GM23338 (cell line): ENCODE results near the gene ERMP1.

Source experiments
- CTCF ChIP-seq, 2 experiments: fragments of 200-600 bp in 1 of 2; sonication (generic) in 1 of 2; conservative IDR thresholded peaks; 2 replicates each; pipeline versions ENCODE4 v1.5.1 to v1.6.1; 2016 to 2017; ENCODE audit warnings: antibody characterized with exemption in 2 of 2, low read depth in 2 of 2, mild to moderate bottlenecking in 2 of 2, moderate library complexity in 1 of 2
- EZH2 ChIP-seq: fragments of 200-600 bp; sonication (generic); IDR thresholded peaks from one replicate; pipeline ENCODE4 v1.8.0; 2017; ENCODE audit warnings: antibody characterized with exemption, mild to moderate bottlenecking, low read depth; ENCODE audit not compliant: unreplicated experiment
- EZH2phosphoT487 ChIP-seq: fragments of 200-600 bp; sonication (generic); IDR thresholded peaks from one replicate; pipeline ENCODE4 v1.8.1; 2018; ENCODE audit warnings: antibody characterized with exemption; ENCODE audit not compliant: unreplicated experiment
- JUNB ChIP-seq: IDR thresholded peaks from one replicate; pipeline ENCODE4 v1.6.1; 2016; ENCODE audit warnings: antibody characterized with exemption; ENCODE audit not compliant: unreplicated experiment
- NANOG ChIP-seq: IDR thresholded peaks from 2 replicates; pipeline ENCODE4 v1.6.1; 2016; ENCODE audit warnings: antibody characterized with exemption, borderline replicate concordance
- POLR2AphosphoS5 ChIP-seq: IDR thresholded peaks from 2 replicates; pipeline ENCODE4 v1.6.1; 2016; ENCODE audit warnings: antibody characterized with exemption, low read depth
- REST ChIP-seq: IDR thresholded peaks from one replicate; pipeline ENCODE4 v1.6.1; 2018; ENCODE audit warnings: antibody characterized with exemption; ENCODE audit not compliant: unreplicated experiment
- STAT1 ChIP-seq: IDR thresholded peaks from one replicate; pipeline ENCODE4 v1.6.1; 2016; ENCODE audit warnings: antibody characterized with exemption; ENCODE audit not compliant: unreplicated experiment

- TF ChIP-seq CTCF (conservative IDR thresholded peaks at IDR 0.05; ENCODE audit: low read depth in 2 of 2) (no peak), POLR2AphosphoS5 (no peak), NANOG (no peak), EZH2 (no peak), REST (no peak), EZH2phosphoT487 (no peak), JUNB (no peak), STAT1 (no peak)
Observed at GRCh38 chr9:5857928-5858327, 25.0 kb upstream of the ERMP1 start.
